Effector memory CD8-positive, alpha-beta T cell (primary cell): ENCODE data around the gene PLD1.
A peak's percentile ranks its signal among the peaks of the same experiment; 100 is the strongest.

Experiments used
- ATAC-seq: fragments of 150-1000 bp; cut with Tn5 transposase; replicated peaks from 2 replicates; pipeline ENCODE4 v1.10.0; 2021; ENCODE audit warnings: mild to moderate bottlenecking, moderate library complexity
- DNase-seq, 3 experiments: peaks; one replicate each; pipeline ENCODE4 v3.0.0; 2021
- H3K27ac Mint-ChIP-seq, 2 donors: one replicate each; pipeline ENCODE4 v1.8.0; 2022; ENCODE audit warnings: mild to moderate bottlenecking in 2 of 2, mixed read lengths in 2 of 2, moderate library complexity in 2 of 2
- H3K27me3 Mint-ChIP-seq, 2 donors: one replicate each; pipeline ENCODE4 v1.8.0; 2022; ENCODE audit warnings: mixed read lengths in 2 of 2
- H3K36me3 Mint-ChIP-seq: one replicate; pipeline ENCODE4 v1.8.0; 2022; ENCODE audit warnings: mild to moderate bottlenecking, moderate library complexity, mixed read lengths; ENCODE audit not compliant: insufficient read depth
- H3K4me1 Mint-ChIP-seq, 2 donors: one replicate each; pipeline ENCODE4 v1.8.0; 2022; ENCODE audit warnings: low read depth in 2 of 2, mixed read lengths in 2 of 2
- H3K4me3 Mint-ChIP-seq, 2 donors: one replicate each; pipeline ENCODE4 v1.8.0; 2022; ENCODE audit warnings: mild to moderate bottlenecking in 2 of 2, mixed read lengths in 2 of 2, moderate library complexity in 2 of 2
- H3K9me3 Mint-ChIP-seq, 2 donors: one replicate each; pipeline ENCODE4 v1.8.0; 2022; ENCODE audit warnings: mixed read lengths in 2 of 2

PLD1 gene

GRCh38 chr3:171615281-171615680, 195.0 kb downstream of the PLD1 start:
- peaks cover 0 to 2% of the 10 kb centered on the region in 2 donors for H3K4me1 Mint-ChIP-seq
- DNase-seq (no peak), ATAC-seq (no peak)
- H3K36me3 Mint-ChIP-seq = no peaks in the 10 kb centered on the region
- no peaks in the 10 kb centered on the region for H3K27me3 Mint-ChIP-seq
- no peak overlapping the region for H3K27ac Mint-ChIP-seq
- no peaks in the 10 kb centered on the region for H3K9me3 Mint-ChIP-seq
- H3K4me3 Mint-ChIP-seq = no peak overlapping the region

- H3K9me3 Mint-ChIP-seq = no peaks in the 10 kb centered on the region
- peak; percentile 29 for ATAC-seq
- no peak overlapping the region for H3K27ac Mint-ChIP-seq
- DNase-seq = no peak
- H3K4me3 Mint-ChIP-seq = no peak overlapping the region
- H3K4me1 Mint-ChIP-seq = peaks cover 0 to 2% of the 10 kb centered on the region in 2 donors
- no peaks in the 10 kb centered on the region for H3K27me3 Mint-ChIP-seq
- no peaks in the 10 kb centered on the region for H3K36me3 Mint-ChIP-seq
Observed at GRCh38 chr3:171614318-171614921, 195.9 kb downstream of the PLD1 start.

GRCh38 chr3:171607452-171607851, 202.8 kb downstream of the PLD1 start:
- peaks cover 6% of the 10 kb centered on the region for H3K36me3 Mint-ChIP-seq
- ATAC-seq (no peak), DNase-seq (no peak)
- peaks cover 0 to 6% of the 10 kb centered on the region in 2 donors for H3K27me3 Mint-ChIP-seq
- H3K4me3 Mint-ChIP-seq = no peak overlapping the region
- no peaks in the 10 kb centered on the region for H3K4me1 Mint-ChIP-seq
- H3K9me3 Mint-ChIP-seq = no peaks in the 10 kb centered on the region
- H3K27ac Mint-ChIP-seq = no peak overlapping the region

GRCh38 chr3:171606151-171606751, 204.0 kb downstream of the PLD1 start:
- ATAC-seq = no peak
- no peak overlapping the region for H3K4me3 Mint-ChIP-seq

GRCh38 chr3:171604370-171604769, 205.9 kb downstream of the PLD1 start:
- no peak for ATAC-seq
- Mint-ChIP-seq H3K27ac (no peak overlapping the region), H3K4me3 (no peak overlapping the region), H3K27me3 (peaks cover 0 to 6% of the 10 kb centered on the region in 2 donors), H3K9me3 (no peaks in the 10 kb centered on the region), H3K36me3 (peaks cover 9% of the 10 kb centered on the region), H3K4me1 (no peaks in the 10 kb centered on the region)
- no peak for DNase-seq

More at GRCh38 chr3:171606151-171606751, 204.0 kb downstream of the PLD1 start:
- H3K36me3 Mint-ChIP-seq = peaks cover 6% of the 10 kb centered on the region
- H3K27ac Mint-ChIP-seq = no peak overlapping the region
- H3K27me3 Mint-ChIP-seq = peaks cover 0 to 6% of the 10 kb centered on the region in 2 donors
- H3K9me3 Mint-ChIP-seq = no peaks in the 10 kb centered on the region
- DNase-seq = no peak
- no peaks in the 10 kb centered on the region for H3K4me1 Mint-ChIP-seq

- Mint-ChIP-seq H3K4me1 (no peaks in the 10 kb centered on the region), H3K9me3 (no peaks in the 10 kb centered on the region)
- ATAC-seq = no peak
Observed at GRCh38 chr3:171602072-171602471, 208.2 kb downstream of the PLD1 start.

GRCh38 chr3:171600030-171600429, 210.3 kb downstream of the PLD1 start:
- no peak overlapping the region for H3K27ac Mint-ChIP-seq
- no peaks in the 10 kb centered on the region for H3K9me3 Mint-ChIP-seq
- no peaks in the 10 kb centered on the region for H3K4me1 Mint-ChIP-seq
- H3K27me3 Mint-ChIP-seq = no peaks in the 10 kb centered on the region
- ATAC-seq (no peak), DNase-seq (no peak)
- no peak overlapping the region for H3K4me3 Mint-ChIP-seq
- H3K36me3 Mint-ChIP-seq = peaks cover 9% of the 10 kb centered on the region

More at GRCh38 chr3:171602072-171602471, 208.2 kb downstream of the PLD1 start:
- Mint-ChIP-seq H3K4me3 (no peak overlapping the region), H3K27me3 (peaks cover 0 to 6% of the 10 kb centered on the region in 2 donors), H3K27ac (no peak overlapping the region), H3K36me3 (peaks cover 9% of the 10 kb centered on the region)
- DNase-seq = no peak

GRCh38 chr3:171598990-171599389, 211.3 kb downstream of the PLD1 start:
- Mint-ChIP-seq H3K27ac (no peak overlapping the region), H3K4me3 (no peak overlapping the region), H3K36me3 (peaks cover 7% of the 10 kb centered on the region), H3K4me1 (no peaks in the 10 kb centered on the region), H3K27me3 (peaks cover 0 to 6% of the 10 kb centered on the region in 2 donors), H3K9me3 (no peaks in the 10 kb centered on the region)
- ATAC-seq (no peak), DNase-seq (no peak)

GRCh38 chr3:171592786-171593185, 217.5 kb downstream of the PLD1 start:
- DNase-seq (no peak), ATAC-seq (no peak)
- Mint-ChIP-seq H3K9me3 (no peaks in the 10 kb centered on the region), H3K4me1 (no peaks in the 10 kb centered on the region), H3K27ac (no peak overlapping the region), H3K36me3 (no peaks in the 10 kb centered on the region), H3K4me3 (no peak overlapping the region), H3K27me3 (peaks cover 0 to 14% of the 10 kb centered on the region in 2 donors)

GRCh38 chr3:171591070-171591469, 219.2 kb downstream of the PLD1 start:
- Mint-ChIP-seq H3K36me3 (no peaks in the 10 kb centered on the region), H3K27me3 (peaks cover 0 to 14% of the 10 kb centered on the region in 2 donors), H3K27ac (no peak overlapping the region), H3K9me3 (no peaks in the 10 kb centered on the region), H3K4me1 (no peaks in the 10 kb centered on the region), H3K4me3 (no peak overlapping the region)
- ATAC-seq = no peak
- no peak for DNase-seq

GRCh38 chr3:171586274-171586673, 224.0 kb downstream of the PLD1 start:
- H3K27ac Mint-ChIP-seq = no peak overlapping the region
- DNase-seq (no peak), ATAC-seq (no peak)
- H3K9me3 Mint-ChIP-seq = no peaks in the 10 kb centered on the region
- no peaks in the 10 kb centered on the region for H3K4me1 Mint-ChIP-seq
- H3K4me3 Mint-ChIP-seq = no peak overlapping the region
- peaks cover 6 to 17% of the 10 kb centered on the region in 2 donors for H3K27me3 Mint-ChIP-seq
- no peaks in the 10 kb centered on the region for H3K36me3 Mint-ChIP-seq

GRCh38 chr3:171585039-171585438, 225.2 kb downstream of the PLD1 start:
- no peak overlapping the region for H3K27ac Mint-ChIP-seq
- DNase-seq (no peak), ATAC-seq (no peak)
- no peak overlapping the region for H3K4me3 Mint-ChIP-seq
- no peaks in the 10 kb centered on the region for H3K9me3 Mint-ChIP-seq
- H3K27me3 Mint-ChIP-seq = peaks cover 6 to 17% of the 10 kb centered on the region in 2 donors
- H3K4me1 Mint-ChIP-seq = no peaks in the 10 kb centered on the region
- H3K36me3 Mint-ChIP-seq = no peaks in the 10 kb centered on the region

GRCh38 chr3:171584100-171584499, 226.2 kb downstream of the PLD1 start:
- DNase-seq = no peak
- no peaks in the 10 kb centered on the region for H3K9me3 Mint-ChIP-seq
- peaks cover 6 to 21% of the 10 kb centered on the region in 2 donors for H3K27me3 Mint-ChIP-seq
- no peak for ATAC-seq
- H3K4me1 Mint-ChIP-seq = no peaks in the 10 kb centered on the region
- H3K27ac Mint-ChIP-seq = no peak overlapping the region
- no peaks in the 10 kb centered on the region for H3K36me3 Mint-ChIP-seq
- H3K4me3 Mint-ChIP-seq = no peak overlapping the region

- Mint-ChIP-seq H3K4me3 (no peak overlapping the region), H3K36me3 (no peaks in the 10 kb centered on the region)
Observed at GRCh38 chr3:171574556-171575240, 235.6 kb downstream of the PLD1 start.

More at GRCh38 chr3:171574556-171575240, 235.6 kb downstream of the PLD1 start:
- Mint-ChIP-seq H3K27ac (no peak overlapping the region), H3K27me3 (peaks cover 38 to 65% of the 10 kb centered on the region in 2 donors), H3K9me3 (no peaks in the 10 kb centered on the region), H3K4me1 (no peaks in the 10 kb centered on the region)
- DNase-seq = no peak
- ATAC-seq = no peak
